ENCODE data around the gene KRT16. TPM values are rescaled to one million over a fixed set of nuclear protein-coding genes. Genes with fewer than 3 reads are reported as not detected.

KRT16 gene
- total RNA-seq, 6 donors from 2014 or later: not detected

DNA sequence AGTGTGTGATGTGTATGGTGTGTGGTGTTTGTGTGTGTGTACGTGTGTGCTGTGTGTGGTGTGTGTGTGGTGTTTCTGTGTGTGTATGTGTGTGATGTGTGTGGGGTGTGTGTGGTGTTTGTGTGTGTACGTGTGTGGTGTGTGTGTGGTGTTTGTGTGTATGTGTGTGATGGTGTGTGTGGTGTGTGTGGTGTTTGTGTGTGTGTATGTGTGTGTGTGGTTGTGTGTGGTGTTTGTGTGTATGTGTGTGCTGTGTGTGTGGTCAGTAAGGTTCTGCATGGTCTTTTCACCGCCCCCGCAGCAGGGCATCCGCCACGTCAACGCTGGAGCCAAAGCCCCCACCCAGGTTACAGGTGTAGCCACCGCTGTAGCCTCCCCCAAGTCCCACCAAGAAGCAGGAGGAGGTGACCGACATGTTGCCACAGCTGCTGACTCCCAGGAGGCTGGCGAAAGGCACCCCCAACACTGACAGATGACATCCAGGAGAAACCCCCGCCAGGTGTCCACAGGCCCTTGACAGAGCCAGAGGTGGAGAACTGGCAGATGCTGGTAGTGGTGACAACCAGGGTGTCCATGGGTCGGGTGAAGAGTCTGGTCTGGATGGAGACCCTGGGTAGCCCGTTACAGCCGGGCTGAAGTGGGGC, 21.1 kb upstream of the KRT16 start:
- H3K27ac ChIP-seq: no peak overlapping the region
- ATAC-seq (ENCODE audit: low FRiP score in 2 of 2) (no peak), DNase-seq (no peak)
- H3K4me1 ChIP-seq: peaks cover 0 to 8% (median 5%) of the 10 kb centered on the region in 4 donors
- no peaks in the 10 kb centered on the region for H3K27me3 ChIP-seq
- no peak overlapping the region for H3K4me3 ChIP-seq
- no peaks in the 10 kb centered on the region for H3K9me3 ChIP-seq
- WGBS, 2 donors: 84 to 93% methylated on average over 6 to 14 of the region's 14 CpGs
- no peaks in the 10 kb centered on the region for H3K36me3 ChIP-seq
- TF ChIP-seq POLR2A (IDR thresholded peaks at IDR 0.05) (no peak), POLR2AphosphoS5 (IDR thresholded peaks at IDR 0.05) (no peak), EP300 (IDR thresholded peaks at IDR 0.05) (no peak)
- TF ChIP-seq, protein P1, sequence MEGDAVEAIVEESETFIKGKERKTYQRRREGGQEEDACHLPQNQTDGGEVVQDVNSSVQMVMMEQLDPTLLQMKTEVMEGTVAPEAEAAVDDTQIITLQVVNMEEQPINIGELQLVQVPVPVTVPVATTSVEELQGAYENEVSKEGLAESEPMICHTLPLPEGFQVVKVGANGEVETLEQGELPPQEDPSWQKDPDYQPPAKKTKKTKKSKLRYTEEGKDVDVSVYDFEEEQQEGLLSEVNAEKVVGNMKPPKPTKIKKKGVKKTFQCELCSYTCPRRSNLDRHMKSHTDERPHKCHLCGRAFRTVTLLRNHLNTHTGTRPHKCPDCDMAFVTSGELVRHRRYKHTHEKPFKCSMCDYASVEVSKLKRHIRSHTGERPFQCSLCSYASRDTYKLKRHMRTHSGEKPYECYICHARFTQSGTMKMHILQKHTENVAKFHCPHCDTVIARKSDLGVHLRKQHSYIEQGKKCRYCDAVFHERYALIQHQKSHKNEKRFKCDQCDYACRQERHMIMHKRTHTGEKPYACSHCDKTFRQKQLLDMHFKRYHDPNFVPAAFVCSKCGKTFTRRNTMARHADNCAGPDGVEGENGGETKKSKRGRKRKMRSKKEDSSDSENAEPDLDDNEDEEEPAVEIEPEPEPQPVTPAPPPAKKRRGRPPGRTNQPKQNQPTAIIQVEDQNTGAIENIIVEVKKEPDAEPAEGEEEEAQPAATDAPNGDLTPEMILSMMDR (IDR thresholded peaks at IDR 0.05): no peak

DNA sequence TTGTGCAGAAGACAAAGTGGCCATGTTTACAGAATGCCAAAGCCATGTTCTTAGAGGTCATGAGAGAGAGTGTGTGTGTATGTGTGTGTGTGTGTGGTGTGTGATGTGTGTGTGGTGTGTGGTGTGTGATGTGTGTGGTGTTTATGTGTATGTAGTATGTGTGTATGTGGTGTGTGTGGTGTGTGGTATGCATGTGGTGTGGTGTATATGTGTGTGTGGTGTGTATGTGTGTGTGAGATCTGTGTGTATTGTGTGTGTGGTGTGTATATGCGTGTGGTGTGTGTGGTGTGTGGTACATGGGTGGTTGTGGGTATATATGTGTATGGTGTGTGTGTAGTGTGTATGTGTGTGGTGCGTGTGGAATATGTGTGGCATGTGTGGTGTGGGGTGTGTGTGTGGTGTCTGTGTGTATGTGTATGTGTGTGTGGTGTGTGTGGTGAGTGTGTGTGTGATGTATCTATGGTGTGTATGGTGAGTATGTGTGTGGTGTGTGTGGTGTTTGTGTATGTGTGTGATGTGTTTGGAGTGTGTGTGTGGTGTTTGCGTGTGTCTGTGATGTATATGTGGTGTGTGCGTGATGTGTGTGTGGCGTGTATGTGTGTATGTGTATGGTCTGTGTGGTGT, 20.0 kb upstream of the KRT16 start:
- Histone ChIP-seq H3K4me1 (peaks cover 0 to 8% (median 5%) of the 10 kb centered on the region in 4 donors), H3K27ac (no peak overlapping the region)
- TF ChIP-seq POLR2AphosphoS5 (IDR thresholded peaks at IDR 0.05) (no peak), EP300 (IDR thresholded peaks at IDR 0.05) (no peak), POLR2A (IDR thresholded peaks at IDR 0.05) (no peak)
- TF ChIP-seq, protein P1 (IDR thresholded peaks at IDR 0.05): no peak

DNA sequence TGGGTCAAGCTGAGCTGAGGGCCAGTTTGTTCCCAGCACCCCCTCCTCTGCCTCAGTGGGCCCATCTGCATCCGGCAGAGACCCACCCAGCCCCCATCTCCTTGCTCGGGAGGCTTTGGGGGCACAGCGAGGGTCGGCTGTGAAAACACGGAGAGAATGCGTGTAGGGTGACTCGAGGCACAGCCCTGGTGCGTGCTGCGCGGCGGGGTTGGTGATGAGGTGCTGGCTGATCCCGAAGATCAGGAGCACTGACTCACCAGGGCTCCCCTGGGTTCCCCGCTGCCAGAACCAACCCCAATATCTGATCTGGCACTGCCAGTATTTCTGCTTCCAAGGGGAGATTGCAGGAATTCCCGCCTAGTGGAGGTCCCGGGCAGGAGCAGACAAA, 19.3 kb upstream of the KRT16 start:
- Histone ChIP-seq H3K27ac (no peak overlapping the region), H3K4me3 (no peak overlapping the region), H3K36me3 (no peaks in the 10 kb centered on the region), H3K27me3 (no peaks in the 10 kb centered on the region), H3K9me3 (no peaks in the 10 kb centered on the region), H3K4me1 (peaks cover 0 to 8% (median 5%) of the 10 kb centered on the region in 4 donors)
- no peak for DNase-seq
- ATAC-seq (ENCODE audit: low FRiP score in 2 of 2): no peak
- WGBS, 2 donors: 89 to 96% methylated on average over 11 to 15 of the region's 15 CpGs
- TF ChIP-seq POLR2A (IDR thresholded peaks at IDR 0.05): no peak

More for the DNA sequence above, 20.0 kb upstream of the KRT16 start:
- ATAC-seq (ENCODE audit: low FRiP score in 2 of 2) (no peak), DNase-seq (no peak)
- 71 to 75% methylated on average over 5 of the region's 5 CpGs for WGBS, 2 donors
- H3K27me3 ChIP-seq: no peaks in the 10 kb centered on the region
- no peak overlapping the region for H3K4me3 ChIP-seq
- H3K9me3 ChIP-seq: no peaks in the 10 kb centered on the region
- no peaks in the 10 kb centered on the region for H3K36me3 ChIP-seq

DNA sequence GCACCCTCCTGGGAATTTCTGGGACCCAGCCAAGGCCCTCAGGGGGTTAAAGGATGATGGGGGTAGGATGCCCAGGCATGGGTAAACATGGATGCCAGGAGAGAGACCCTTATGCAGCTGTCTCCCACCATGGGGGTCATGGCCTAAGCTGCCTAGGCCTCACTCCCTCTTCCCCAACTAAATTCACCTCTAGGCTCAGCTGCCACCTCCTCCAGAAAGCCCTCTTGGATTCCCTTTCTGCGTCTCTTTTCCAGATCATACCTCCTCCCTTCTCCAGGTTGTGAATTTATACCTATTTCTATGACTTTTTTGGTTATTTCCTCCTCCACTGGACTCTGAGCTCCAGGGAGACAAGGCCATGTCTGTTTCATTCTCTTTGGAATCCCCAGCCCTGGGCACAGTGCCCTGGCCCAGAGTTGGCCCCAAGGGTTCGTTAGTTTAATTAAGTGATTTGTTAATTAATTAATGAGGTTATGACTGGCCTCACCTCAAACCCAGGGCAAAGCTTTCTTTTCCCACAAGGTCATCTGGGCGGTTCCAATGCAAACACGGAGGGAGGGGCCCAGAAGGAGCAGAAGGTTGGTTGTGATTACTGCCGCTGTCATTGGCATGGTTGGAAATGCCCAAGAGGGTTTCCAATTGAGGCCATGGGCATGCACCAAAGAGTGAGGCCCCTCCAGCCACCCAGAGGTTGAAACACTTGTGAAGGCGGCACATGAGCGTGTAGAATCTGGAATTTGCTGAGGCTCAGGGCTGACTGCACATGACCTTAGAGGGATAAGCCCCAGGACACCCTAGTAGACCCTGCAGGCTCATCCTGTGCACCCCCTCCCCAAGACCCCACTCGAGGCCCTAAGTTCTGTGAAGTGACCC, 18.7 kb upstream of the KRT16 start:
- H3K9me3 ChIP-seq: no peaks in the 10 kb centered on the region
- no peak for DNase-seq
- ATAC-seq (ENCODE audit: low FRiP score in 2 of 2): no peak
- no peaks in the 10 kb centered on the region for H3K36me3 ChIP-seq
- TF ChIP-seq EP300 (IDR thresholded peaks at IDR 0.05) (no peak), POLR2AphosphoS5 (IDR thresholded peaks at IDR 0.05) (no peak), POLR2A (IDR thresholded peaks at IDR 0.05) (no peak)
- TF ChIP-seq, protein P1 (IDR thresholded peaks at IDR 0.05): no peak
- no peak overlapping the region for H3K4me3 ChIP-seq
- WGBS, 2 donors: 73 to 85% methylated on average over 6 to 8 of the region's 8 CpGs
- H3K27ac ChIP-seq: no peak overlapping the region
- peaks cover 0 to 8% (median 5%) of the 10 kb centered on the region in 4 donors for H3K4me1 ChIP-seq
- no peaks in the 10 kb centered on the region for H3K27me3 ChIP-seq
